ENCODE data around the gene MAT2A.

Gene MAT2A

DNA sequence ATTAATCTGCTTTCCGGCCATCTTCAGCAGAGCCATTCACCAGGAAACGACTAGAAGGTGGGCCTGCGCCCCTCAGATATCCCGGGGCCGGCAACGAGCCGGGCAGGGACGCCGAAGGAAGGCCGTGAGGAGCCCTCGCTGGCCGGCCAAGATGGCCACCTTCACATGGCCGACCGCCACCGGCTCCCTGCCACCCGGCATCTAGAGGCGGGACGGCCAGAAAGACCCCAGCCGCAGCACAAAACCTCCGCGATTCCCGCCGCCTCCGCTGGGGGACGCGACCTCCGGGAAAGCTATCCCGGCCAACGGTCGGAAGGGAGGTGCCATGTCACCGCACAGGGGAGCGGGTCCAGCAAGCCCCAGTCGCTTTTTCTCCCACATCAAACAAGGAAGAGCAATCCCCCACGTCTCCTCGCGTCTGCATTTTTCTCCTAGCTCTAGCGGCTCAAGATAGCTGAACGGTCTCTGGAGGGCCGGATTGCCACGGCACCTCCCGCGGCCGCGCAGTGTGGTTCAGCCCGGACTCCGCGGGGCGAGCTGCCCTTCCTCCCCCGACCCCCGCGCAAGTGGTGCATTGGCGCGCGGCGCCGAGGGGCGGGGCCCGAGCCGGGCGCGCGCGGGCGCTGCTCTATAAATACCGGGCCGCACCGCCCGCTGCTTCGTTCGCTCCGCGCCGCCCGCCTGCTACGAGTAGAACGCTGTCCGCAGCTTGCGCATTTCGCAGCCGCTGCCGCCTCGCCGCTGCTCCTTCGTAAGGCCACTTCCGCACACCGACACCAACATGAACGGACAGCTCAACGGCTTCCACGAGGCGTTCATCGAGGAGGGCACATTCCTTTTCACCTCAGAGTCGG, at the start of gene MAT2A:
MAT2A (plus strand) TSS at position 662 of the 854 bp plus-strand sequence; CDS start at position 782, 120 bp downstream.
- Mint-ChIP-seq H3K27me3 (no peaks in the 10 kb centered on the region), H3K4me3 (peak within 1 kb of the TSS; percentile 96 to 98), H3K27ac (peak within 1 kb of the TSS; percentile 99), H3K4me1 (peaks cover 56% of the 10 kb centered on the region), H3K9me3 (no peaks in the 10 kb centered on the region)
- DNase-seq (peak; percentile 94 to 95), ATAC-seq (peak; percentile 86)

DNA sequence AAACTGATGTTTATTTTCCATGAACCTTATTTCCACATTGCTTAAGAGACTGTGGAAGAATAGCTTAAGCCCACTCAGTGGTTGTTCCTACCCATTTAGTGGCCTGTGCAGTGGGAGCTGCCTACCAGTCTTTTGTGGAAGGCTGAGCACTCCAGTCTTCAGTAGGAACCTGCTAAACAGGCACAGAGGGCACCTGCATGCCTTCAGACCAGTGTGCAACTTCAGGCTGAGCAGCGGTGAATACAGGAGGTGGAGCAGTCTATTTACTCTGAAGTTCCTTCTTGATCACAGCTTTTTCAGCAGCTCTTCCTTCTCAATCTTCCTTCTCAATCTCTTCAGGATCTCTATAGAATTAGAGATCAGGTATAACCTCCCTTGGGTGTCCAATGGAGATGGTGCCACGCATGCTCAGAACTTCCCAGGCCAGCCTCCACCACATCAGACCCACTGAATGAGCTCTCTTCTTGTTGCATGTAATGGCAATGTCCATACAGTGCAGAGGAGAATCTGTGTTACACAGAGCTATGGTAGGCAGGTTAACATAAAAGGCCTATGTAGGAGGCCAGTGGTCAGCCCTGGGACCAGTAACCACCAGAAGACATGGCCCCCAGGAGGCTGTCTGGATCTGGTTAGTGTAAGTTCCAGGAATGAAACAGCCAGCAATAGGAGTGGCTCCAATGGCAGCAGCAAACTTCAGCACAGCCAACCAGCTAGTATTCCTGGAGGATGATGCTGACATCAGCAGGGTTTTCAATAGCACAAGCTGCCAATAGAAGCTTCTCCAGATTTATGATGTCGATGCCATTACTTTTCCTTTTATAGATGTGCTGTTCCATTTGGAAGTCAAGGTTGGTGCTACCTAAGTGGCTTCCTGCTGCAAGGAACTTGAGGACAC, 47.9 kb upstream of the MAT2A start:
- peaks cover 5 to 7% of the 10 kb centered on the region in 2 donors for H3K9me3 Mint-ChIP-seq
- no peak overlapping the region for H3K27ac Mint-ChIP-seq
- DNase-seq (no peak), ATAC-seq (no peak)
- no peaks in the 10 kb centered on the region for H3K4me1 Mint-ChIP-seq
- H3K4me3 Mint-ChIP-seq: no peak overlapping the region
- H3K27me3 Mint-ChIP-seq: no peaks in the 10 kb centered on the region

DNA sequence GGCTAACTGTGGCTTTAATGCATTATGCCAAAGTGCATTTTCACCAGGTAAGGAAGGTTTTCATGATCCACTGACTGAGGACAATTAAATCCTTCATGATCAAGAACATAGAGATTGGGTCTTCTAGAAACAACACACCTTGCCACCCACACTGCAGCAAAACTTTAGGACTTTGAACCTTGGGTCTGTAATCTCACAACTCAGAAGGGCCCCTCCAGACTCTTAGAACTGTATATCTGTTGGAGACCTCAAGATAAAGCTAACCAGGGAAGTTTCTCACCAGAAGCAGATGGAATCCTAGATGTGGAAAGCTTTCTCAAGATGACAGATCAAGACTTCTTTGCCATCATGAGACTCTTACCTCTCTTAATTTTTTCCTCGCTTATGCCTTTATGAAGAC, 42.5 kb upstream of the MAT2A start:
- no peaks in the 10 kb centered on the region for H3K27me3 Mint-ChIP-seq
- no peaks in the 10 kb centered on the region for H3K9me3 Mint-ChIP-seq
- H3K4me1 Mint-ChIP-seq: no peaks in the 10 kb centered on the region
- H3K27ac Mint-ChIP-seq: no peak overlapping the region
- H3K4me3 Mint-ChIP-seq: no peak overlapping the region
- DNase-seq (no peak), ATAC-seq (no peak)

DNA sequence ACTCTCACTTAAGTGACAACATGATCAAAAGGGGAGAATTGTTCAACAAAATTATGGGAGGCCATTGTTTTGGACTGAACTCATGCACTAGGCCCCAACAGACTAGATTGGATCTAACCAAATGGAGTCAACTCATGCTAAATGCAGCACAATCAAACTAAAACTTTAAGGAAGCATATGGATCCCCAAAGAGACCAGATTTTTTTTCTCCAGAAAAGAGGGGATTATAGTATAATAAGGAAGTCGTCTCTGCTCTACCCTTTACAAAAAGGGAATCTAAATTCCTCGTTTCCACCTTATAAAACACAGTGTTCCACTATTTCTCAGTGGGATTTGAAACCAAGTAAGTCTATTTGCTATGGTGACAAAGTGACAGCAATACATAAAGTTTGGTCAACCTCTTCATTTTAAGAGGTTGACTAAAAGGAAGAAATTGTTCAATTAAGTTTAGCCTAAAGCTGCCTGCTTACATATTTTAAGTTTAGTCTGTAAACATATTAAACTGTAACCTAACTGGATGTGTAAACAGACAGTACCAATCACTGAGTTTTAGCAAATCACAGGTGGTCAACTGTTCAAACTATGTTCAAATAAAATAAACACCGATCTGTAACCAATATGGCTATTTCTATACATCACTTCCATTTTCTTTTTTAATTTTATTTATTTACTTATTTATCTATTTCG, 40.9 kb upstream of the MAT2A start:
- Mint-ChIP-seq H3K9me3 (no peaks in the 10 kb centered on the region), H3K27me3 (no peaks in the 10 kb centered on the region), H3K4me1 (no peaks in the 10 kb centered on the region), H3K27ac (no peak overlapping the region), H3K4me3 (no peak overlapping the region)
- ATAC-seq: no peak
- DNase-seq: no peak

DNA sequence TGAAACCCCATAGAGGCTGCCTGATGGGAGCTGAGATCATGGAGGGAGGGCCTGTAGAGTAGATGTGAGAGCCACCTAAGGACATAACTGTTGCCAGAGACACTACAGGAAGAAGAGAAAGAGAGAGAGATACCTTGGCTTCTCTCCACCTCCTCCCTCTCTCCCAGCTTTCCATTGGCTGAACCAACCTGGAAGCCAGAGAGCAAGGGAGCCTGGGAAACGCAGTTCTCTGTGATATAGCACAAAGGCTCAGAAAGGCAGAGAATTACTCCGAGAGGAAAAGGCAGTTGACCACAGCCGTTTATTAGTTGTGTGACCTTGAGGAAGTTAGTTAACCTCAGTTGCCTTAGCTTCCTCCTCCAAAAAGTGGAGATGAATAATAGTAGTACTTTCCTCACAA, 37.7 kb upstream of the MAT2A start:
- Mint-ChIP-seq H3K27ac (no peak overlapping the region), H3K4me1 (no peaks in the 10 kb centered on the region), H3K4me3 (no peak overlapping the region), H3K9me3 (no peaks in the 10 kb centered on the region), H3K27me3 (no peaks in the 10 kb centered on the region)
- ATAC-seq (no peak), DNase-seq (no peak)

DNA sequence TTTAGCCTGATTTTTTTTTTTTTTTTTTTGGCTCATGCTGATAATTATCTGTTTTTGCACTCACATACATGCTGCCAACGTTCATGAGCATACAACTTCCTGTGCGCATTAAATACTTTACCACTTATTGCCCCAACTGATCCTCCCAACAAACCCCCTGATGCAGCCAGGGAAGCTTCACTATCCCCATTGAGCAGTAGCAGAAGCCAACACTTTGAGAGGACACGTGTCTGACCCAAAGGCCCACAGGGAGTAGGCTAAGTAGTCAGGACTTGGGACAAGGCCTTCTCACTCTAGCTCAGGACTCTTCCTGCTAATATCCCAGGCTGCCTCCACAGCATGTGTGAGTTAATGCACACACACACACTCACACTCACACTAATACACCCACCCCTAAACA, 36.2 kb upstream of the MAT2A start:
- H3K4me1 Mint-ChIP-seq: no peaks in the 10 kb centered on the region
- peaks cover 8% of the 10 kb centered on the region for H3K27me3 Mint-ChIP-seq

DNA sequence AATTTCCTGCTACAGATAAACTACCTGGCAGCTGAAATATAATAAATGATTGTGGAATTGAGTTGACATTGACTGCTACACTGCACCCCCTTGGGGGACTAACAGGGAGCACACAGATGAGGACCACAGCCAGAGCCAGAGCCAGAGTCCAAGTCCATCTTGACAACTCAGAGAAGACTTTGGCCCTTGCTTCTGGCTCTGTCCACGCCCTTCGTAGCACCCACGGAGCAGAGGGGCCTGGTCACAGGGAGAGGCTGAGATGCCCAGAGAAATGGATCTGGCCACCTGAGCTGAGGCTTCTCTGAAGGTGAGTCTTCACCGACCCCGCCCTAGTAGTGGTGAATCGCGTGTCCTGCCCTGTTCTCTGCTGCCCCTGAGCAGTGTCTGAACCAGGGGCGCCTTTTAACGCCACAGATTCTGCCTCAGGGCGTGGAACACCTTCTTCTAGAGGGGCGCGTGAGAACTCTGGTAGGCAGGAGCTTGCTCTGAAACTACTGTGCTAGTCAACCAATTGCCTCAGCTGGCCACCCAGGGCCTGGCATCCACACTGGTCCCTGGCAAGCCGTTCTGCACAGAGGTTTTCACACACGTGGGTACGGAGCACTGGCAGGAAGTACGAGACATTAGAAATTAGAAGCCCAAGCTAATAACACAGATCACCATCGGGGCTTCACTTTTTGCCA, 35.7 kb upstream of the MAT2A start:
- Mint-ChIP-seq H3K9me3 (no peaks in the 10 kb centered on the region), H3K27me3 (peaks cover 9% of the 10 kb centered on the region), H3K27ac (no peak overlapping the region), H3K4me1 (no peaks in the 10 kb centered on the region), H3K4me3 (no peak overlapping the region)
- DNase-seq (no peak), ATAC-seq (no peak)

More for the DNA sequence above, 36.2 kb upstream of the MAT2A start:
- peak overlapping the region in 1 of 2 donors; percentile 20 for H3K27ac Mint-ChIP-seq
- H3K9me3 Mint-ChIP-seq: no peaks in the 10 kb centered on the region
- DNase-seq (no peak), ATAC-seq (no peak)
- no peak overlapping the region for H3K4me3 Mint-ChIP-seq

DNA sequence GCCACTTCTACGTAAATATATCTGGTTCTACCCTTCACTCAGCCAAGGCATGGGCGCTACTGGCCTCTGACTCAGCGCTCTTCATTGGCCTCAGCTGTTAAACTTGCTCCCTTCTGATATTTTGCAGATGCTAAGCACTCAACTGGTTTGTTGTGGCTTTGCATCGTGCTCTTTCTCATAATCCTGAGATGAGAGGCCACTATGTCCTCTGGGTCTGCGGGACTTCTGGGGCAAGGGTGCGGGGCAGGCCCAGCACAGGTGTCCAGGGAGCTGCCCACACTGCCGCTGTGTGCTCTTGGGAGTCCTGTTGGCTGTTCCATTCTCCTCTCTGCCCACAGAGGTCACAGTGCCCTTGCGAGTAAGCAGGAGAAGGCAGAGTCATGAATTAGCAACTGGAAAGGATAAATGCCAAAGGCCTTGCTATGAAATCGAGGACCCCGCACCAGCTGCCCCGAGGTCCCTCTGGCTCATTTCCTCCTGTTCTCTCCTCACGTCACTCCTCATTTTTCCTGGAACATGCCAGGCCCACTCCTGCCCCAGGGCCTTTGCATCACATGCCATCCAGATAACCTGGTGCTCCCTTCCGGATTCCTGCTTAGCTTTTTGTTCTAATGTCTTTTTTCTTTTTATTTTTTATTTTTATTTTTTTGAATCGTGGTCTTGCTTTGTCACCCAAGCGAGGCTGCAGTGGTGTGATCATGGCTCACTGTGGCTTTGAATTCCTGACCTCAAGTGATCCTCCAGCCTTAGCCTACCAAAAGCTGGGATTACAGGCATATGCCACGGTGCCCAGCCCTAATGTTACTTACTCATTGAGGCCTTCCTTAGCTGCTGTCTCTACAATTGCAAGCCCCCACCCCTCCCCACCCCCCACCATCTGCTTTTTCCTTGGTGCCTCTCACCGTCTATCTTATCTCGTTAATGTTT, 34.9 kb upstream of the MAT2A start:
- H3K27me3 Mint-ChIP-seq: peaks cover 9% of the 10 kb centered on the region
- no peak for DNase-seq
- H3K9me3 Mint-ChIP-seq: no peaks in the 10 kb centered on the region
- no peak overlapping the region for H3K4me3 Mint-ChIP-seq
- H3K27ac Mint-ChIP-seq: peak overlapping the region in 1 of 2 donors; percentile 51
- no peak for ATAC-seq
- H3K4me1 Mint-ChIP-seq: no peaks in the 10 kb centered on the region

DNA sequence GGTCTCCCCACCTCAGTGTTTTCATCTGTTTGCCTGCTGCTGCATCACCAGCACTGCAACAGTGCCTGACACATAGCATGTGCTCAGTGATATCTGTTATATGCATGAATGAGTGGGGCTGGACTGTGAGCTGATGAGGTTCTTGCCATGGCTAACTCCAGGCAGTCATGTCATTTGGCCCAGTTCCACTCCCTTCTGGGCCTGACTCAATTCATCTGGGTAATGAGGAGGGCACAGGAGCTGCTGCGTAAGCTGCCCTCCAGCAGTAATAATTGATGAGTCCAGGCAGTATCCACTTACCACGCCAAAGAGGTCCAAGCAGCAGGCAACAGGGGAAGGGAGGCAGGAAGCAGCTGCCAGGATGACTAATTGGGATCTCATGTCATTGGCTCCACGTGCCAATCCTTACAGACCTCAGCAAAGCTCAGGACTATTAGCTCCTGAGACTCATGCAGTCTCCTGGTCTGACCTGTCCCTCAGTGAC, 34.1 kb upstream of the MAT2A start:
- no peak for ATAC-seq
- Mint-ChIP-seq H3K27ac (no peak overlapping the region), H3K4me3 (no peak overlapping the region), H3K9me3 (no peaks in the 10 kb centered on the region), H3K4me1 (no peaks in the 10 kb centered on the region), H3K27me3 (peaks cover 9% of the 10 kb centered on the region)
- DNase-seq: no peak

DNA sequence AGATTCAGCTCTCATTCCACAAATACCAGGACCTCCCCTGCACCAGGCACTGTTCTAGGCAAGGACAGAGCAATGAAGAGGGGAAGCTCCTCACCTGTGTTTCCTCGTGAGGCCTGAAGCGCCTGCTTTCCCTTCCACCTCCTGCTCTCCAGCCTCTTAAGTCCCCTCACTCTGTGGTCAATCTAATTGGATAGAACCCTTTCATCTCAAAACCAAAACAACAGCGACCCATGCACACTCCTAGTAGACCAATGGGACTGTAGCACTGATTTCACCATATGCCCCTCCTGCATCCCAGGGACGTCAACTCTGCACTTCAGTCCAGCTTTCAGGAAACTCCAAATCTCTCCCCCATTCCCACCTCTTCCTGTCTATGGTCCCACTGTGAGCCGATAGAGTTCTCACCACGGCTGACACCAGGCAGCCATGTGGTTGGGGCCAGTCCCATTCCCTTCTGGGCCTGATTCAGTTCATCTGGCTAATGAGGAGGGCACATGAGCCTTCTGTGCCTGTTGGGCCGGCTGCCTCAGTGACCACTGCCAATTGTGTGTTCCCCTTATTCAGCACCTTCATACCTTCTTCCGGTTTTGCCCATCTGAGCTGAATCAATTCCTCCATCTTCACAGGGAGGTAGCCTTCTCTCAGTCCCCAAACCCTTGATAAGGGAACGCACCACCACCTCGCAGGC, 33.3 kb upstream of the MAT2A start:
- ATAC-seq (no peak), DNase-seq (no peak)
- Mint-ChIP-seq H3K4me1 (no peaks in the 10 kb centered on the region), H3K4me3 (no peak overlapping the region), H3K27me3 (peaks cover 9% of the 10 kb centered on the region), H3K9me3 (no peaks in the 10 kb centered on the region), H3K27ac (no peak overlapping the region)

DNA sequence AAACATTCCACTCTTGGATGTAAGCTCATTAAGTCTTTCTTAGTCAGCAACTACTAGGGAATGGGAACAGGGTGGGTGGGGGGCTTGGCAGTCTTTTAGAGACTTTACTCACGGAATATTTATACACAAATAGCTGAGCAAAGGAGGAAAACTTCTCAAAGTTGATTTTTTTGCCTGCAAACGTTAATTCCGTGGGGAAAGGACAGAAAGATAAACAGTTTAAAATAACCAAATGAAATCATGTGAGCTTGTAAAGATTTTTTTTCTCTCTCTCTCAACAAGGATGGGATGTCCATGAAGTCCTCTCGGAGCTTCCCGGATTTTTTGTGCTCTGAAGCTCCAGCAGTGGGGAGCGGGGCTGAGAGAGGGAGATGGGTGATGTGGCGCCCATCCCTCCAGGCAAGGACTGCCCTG, 32.2 kb upstream of the MAT2A start:
- Mint-ChIP-seq H3K9me3 (no peaks in the 10 kb centered on the region), H3K27me3 (peaks cover 9% of the 10 kb centered on the region), H3K4me1 (no peaks in the 10 kb centered on the region), H3K27ac (no peak overlapping the region), H3K4me3 (no peak overlapping the region)
- ATAC-seq (no peak), DNase-seq (no peak)

DNA sequence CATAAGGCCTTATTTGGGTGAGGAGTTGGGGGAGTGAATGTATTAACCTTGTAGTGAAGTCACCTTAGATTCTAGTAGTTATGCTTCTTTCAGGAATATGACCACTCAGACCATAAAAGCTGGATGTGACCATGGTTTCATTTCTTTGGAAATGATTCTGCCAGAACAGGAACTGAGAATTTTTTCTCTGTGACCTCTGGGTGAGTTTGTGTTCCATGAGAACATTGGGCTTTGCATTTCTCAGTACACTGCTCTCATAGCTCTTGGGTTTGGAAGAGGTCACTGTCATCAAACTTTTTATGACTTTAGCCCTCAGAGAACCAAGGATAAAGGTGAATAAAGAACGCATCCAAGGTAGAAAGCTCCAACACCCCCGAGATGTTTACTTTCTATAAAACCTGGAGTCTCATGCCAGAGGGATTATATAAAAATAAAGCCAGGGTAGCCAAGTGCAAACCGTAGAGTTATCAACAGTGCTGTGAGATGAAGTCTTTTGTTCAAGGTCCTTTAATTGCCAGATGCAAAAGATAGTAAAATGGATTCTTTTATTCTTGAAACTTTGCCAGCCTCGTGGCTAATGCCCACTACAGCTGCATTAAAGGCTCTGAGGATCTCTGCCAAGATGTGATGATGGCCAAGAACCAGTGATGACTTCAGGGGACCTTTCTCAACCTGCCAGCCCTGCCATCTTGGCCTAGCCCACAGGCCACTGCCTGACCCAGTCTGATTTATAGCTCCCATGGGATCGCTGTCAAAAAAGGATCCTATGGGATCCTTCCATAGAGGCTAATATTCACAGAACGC, 27.8 kb upstream of the MAT2A start:
- Mint-ChIP-seq H3K4me3 (no peak overlapping the region), H3K9me3 (no peaks in the 10 kb centered on the region), H3K4me1 (no peaks in the 10 kb centered on the region), H3K27ac (no peak overlapping the region), H3K27me3 (peaks cover 9% of the 10 kb centered on the region)
- DNase-seq (no peak), ATAC-seq (no peak)

DNA sequence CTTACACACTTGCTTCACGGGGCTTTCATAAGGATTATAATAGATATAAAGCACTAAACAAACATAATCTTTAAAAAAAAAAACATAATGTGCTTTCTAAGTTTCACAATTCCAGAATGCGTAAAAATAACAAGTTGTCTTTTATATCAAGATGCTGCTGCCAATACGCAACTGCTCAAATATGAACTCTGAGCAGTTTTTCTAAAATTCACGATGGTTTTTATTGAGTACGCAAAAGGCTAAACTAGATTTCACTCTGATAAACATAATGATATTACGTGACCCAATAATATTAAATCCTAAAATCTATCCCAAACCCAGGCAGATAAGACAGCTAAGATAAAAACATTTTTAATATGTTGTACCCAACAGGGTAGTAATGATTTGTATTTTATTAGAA, 24.6 kb upstream of the MAT2A start:
- Mint-ChIP-seq H3K27me3 (no peaks in the 10 kb centered on the region), H3K9me3 (no peaks in the 10 kb centered on the region), H3K4me1 (no peaks in the 10 kb centered on the region), H3K4me3 (no peak overlapping the region), H3K27ac (no peak overlapping the region)
- no peak for DNase-seq
- ATAC-seq: no peak
